A549 (cell line): ENCODE data around the gene CSNK1D.

Source experiments
- CHD2 ChIP-seq: fragments of 150-350 bp; IDR thresholded peaks from 2 replicates; pipeline ENCODE4 v1.6.1; 2014; ENCODE audit warnings: low read length; ENCODE audit not compliant: partially characterized antibody
- HOXB5 ChIP-seq: fragments of 250-450 bp; sonication (Bioruptor Pico); IDR thresholded peaks from 2 replicates; pipeline ENCODE4 v1.5.0; 2020; ENCODE audit warnings: mild to moderate bottlenecking, moderate library complexity
- RFX5 ChIP-seq: fragments of 450-650 bp; IDR thresholded peaks from 2 replicates; pipeline ENCODE4 v1.7.1; 2014; ENCODE audit warnings: antibody characterized with exemption, mild to moderate bottlenecking, moderate library complexity
- TF ChIP-seq, protein P1 (sequence below): fragments of 200-600 bp; sonication (generic); IDR thresholded peaks from 2 replicates; pipeline ENCODE4 v1.6.1; 2016; ENCODE audit warnings: antibody characterized with exemption, mild to moderate bottlenecking, moderate library complexity
- TF ChIP-seq, protein P2 (sequence below): fragments of 250-450 bp; sonication (Bioruptor Pico); IDR thresholded peaks from 2 replicates; pipeline ENCODE4 v1.5.0; 2021; ENCODE audit warnings: mild to moderate bottlenecking, moderate library complexity, borderline replicate concordance

DNA sequence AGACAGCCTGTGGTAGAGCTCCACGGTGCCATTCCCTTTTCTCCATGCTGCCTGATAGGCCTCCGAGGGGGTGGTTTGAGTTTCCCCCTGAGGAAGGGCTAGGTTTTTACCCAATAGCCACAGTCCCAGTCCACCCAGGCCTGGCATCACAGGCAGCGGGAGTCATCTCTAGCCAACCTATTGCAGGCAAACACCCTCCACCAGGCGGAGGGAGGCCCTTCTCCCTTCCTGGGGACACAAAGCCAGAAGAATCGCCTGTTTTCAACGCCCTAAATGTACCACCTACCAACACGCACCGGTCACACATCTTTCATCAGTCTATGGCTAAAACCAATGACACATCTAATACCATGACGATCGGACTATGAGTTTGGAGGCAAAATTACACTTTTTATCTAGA is 7.4 kb downstream of the CSNK1D start:
- TF ChIP-seq, protein P1, sequence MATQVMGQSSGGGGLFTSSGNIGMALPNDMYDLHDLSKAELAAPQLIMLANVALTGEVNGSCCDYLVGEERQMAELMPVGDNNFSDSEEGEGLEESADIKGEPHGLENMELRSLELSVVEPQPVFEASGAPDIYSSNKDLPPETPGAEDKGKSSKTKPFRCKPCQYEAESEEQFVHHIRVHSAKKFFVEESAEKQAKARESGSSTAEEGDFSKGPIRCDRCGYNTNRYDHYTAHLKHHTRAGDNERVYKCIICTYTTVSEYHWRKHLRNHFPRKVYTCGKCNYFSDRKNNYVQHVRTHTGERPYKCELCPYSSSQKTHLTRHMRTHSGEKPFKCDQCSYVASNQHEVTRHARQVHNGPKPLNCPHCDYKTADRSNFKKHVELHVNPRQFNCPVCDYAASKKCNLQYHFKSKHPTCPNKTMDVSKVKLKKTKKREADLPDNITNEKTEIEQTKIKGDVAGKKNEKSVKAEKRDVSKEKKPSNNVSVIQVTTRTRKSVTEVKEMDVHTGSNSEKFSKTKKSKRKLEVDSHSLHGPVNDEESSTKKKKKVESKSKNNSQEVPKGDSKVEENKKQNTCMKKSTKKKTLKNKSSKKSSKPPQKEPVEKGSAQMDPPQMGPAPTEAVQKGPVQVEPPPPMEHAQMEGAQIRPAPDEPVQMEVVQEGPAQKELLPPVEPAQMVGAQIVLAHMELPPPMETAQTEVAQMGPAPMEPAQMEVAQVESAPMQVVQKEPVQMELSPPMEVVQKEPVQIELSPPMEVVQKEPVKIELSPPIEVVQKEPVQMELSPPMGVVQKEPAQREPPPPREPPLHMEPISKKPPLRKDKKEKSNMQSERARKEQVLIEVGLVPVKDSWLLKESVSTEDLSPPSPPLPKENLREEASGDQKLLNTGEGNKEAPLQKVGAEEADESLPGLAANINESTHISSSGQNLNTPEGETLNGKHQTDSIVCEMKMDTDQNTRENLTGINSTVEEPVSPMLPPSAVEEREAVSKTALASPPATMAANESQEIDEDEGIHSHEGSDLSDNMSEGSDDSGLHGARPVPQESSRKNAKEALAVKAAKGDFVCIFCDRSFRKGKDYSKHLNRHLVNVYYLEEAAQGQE, result no peak
- TF ChIP-seq, protein P2, sequence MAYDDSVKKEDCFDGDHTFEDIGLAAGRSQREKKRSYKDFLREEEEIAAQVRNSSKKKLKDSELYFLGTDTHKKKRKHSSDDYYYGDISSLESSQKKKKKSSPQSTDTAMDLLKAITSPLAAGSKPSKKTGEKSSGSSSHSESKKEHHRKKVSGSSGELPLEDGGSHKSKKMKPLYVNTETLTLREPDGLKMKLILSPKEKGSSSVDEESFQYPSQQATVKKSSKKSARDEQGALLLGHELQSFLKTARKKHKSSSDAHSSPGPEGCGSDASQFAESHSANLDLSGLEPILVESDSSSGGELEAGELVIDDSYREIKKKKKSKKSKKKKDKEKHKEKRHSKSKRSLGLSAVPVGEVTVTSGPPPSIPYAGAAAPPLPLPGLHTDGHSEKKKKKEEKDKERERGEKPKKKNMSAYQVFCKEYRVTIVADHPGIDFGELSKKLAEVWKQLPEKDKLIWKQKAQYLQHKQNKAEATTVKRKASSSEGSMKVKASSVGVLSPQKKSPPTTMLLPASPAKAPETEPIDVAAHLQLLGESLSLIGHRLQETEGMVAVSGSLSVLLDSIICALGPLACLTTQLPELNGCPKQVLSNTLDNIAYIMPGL (CRISPR knock-in tag), result no peak
- TF ChIP-seq CHD2 (no peak), HOXB5 (CRISPR knock-in tag) (no peak), RFX5 (no peak)
